Stimulated activated effector memory CD8-positive, alpha-beta T cell treated with anti-CD3 and anti-CD28 coated beads, Interleukin-12 subunit alpha, Interleukin-12 subunit beta, amount 100 ng/mL, for 72 hours (primary cell): ENCODE data around the gene CCDC187.
A peak's percentile ranks its signal among the peaks of the same experiment; 100 is the strongest.
"Not testable (repeated sequence)": the region's sequence is repeated elsewhere in the genome, so short reads cannot be mapped to it uniquely, and the experiment has no call there.

Experiments
- ATAC-seq: fragments of 150-1000 bp; cut with Tn5 transposase; 2 replicates; pipeline ENCODE4 v1.10.0; 2021
- DNase-seq, 2 donors: peaks; one replicate each; pipeline ENCODE4 v3.0.0; 2021 to 2022; ENCODE audit warnings: low spot score in 2 of 2
- H3K27ac Mint-ChIP-seq: one replicate; pipeline ENCODE4 v1.8.0; 2022; ENCODE audit warnings: mild to moderate bottlenecking, mixed read lengths
- H3K36me3 Mint-ChIP-seq: one replicate; pipeline ENCODE4 v1.8.0; 2022; ENCODE audit warnings: mild to moderate bottlenecking, mixed read lengths
- H3K4me1 Mint-ChIP-seq: one replicate; pipeline ENCODE4 v1.8.0; 2022; ENCODE audit warnings: mixed read lengths
- H3K4me3 Mint-ChIP-seq: one replicate; pipeline ENCODE4 v1.8.0; 2022; ENCODE audit warnings: mild to moderate bottlenecking, mixed read lengths
- H3K9me3 Mint-ChIP-seq: one replicate; pipeline ENCODE4 v1.8.0; 2022; ENCODE audit warnings: mixed read lengths

CCDC187 gene

GRCh38 chr9:136303825-136304416, at the start of gene CCDC187:
Gene CCDC187, minus strand, starts transcription at chr9:136304094. Its CDS starts 264 bp downstream, at chr9:136303830.
- Mint-ChIP-seq H3K27ac (no peak within 1 kb of the TSS), H3K36me3 (no peaks in the 10 kb centered on the region), H3K4me3 (no peak within 1 kb of the TSS), H3K4me1 (no peaks in the 10 kb centered on the region), H3K9me3 (no peaks in the 10 kb centered on the region)
- DNase-seq (no peak), ATAC-seq (no peak)

GRCh38 chr9:136353088-136353487, 49.2 kb upstream of the CCDC187 start:
- H3K4me3 Mint-ChIP-seq, result no peak overlapping the region
- H3K27ac Mint-ChIP-seq, result peak overlapping the region; percentile 50
- H3K4me1 Mint-ChIP-seq, result no peaks in the 10 kb centered on the region
- DNase-seq (no peak), ATAC-seq (no peak)
- peaks cover 6% of the 10 kb centered on the region for H3K36me3 Mint-ChIP-seq
- H3K9me3 Mint-ChIP-seq, result no peaks in the 10 kb centered on the region

- ATAC-seq (no peak), DNase-seq (no peak)
- H3K4me1 Mint-ChIP-seq, result no peaks in the 10 kb centered on the region
- H3K4me3 Mint-ChIP-seq, result no peak overlapping the region
- H3K27ac Mint-ChIP-seq, result peak overlapping the region; percentile 50
- peaks cover 6% of the 10 kb centered on the region for H3K36me3 Mint-ChIP-seq
- no peaks in the 10 kb centered on the region for H3K9me3 Mint-ChIP-seq
These were observed 48.8 kb upstream of the CCDC187 start for GRCh38 chr9:136352682-136353081.

- not testable (repeated sequence) for ATAC-seq, H3K9me3 Mint-ChIP-seq, H3K4me3 Mint-ChIP-seq, H3K4me1 Mint-ChIP-seq, DNase-seq, H3K27ac Mint-ChIP-seq, H3K36me3 Mint-ChIP-seq
These were observed 48.0 kb upstream of the CCDC187 start for GRCh38 chr9:136351868-136352267.

- no peak overlapping the region for H3K4me3 Mint-ChIP-seq
These were observed 47.4 kb upstream of the CCDC187 start for GRCh38 chr9:136351252-136351800.

GRCh38 chr9:136349546-136349945, 45.7 kb upstream of the CCDC187 start:
- ATAC-seq (no peak), DNase-seq (no peak)
- peaks cover 8% of the 10 kb centered on the region for H3K36me3 Mint-ChIP-seq
- H3K4me1 Mint-ChIP-seq, result no peaks in the 10 kb centered on the region
- H3K27ac Mint-ChIP-seq, result no peak overlapping the region
- H3K4me3 Mint-ChIP-seq, result no peak overlapping the region
- H3K9me3 Mint-ChIP-seq, result no peaks in the 10 kb centered on the region

More at GRCh38 chr9:136351252-136351800, 47.4 kb upstream of the CCDC187 start:
- ATAC-seq (no peak), DNase-seq (no peak)
- Mint-ChIP-seq H3K27ac (no peak overlapping the region), H3K36me3 (peaks cover 11% of the 10 kb centered on the region), H3K9me3 (no peaks in the 10 kb centered on the region), H3K4me1 (no peaks in the 10 kb centered on the region)

- no peak for ATAC-seq
- H3K4me3 Mint-ChIP-seq, result no peak overlapping the region
These were observed 44.8 kb upstream of the CCDC187 start for GRCh38 chr9:136348691-136349090.

GRCh38 chr9:136347472-136348256, 43.8 kb upstream of the CCDC187 start:
- DNase-seq, result no peak
- no peaks in the 10 kb centered on the region for H3K9me3 Mint-ChIP-seq

More at GRCh38 chr9:136348691-136349090, 44.8 kb upstream of the CCDC187 start:
- Mint-ChIP-seq H3K4me1 (no peaks in the 10 kb centered on the region), H3K27ac (peak overlapping the region; percentile 54), H3K9me3 (no peaks in the 10 kb centered on the region), H3K36me3 (peaks cover 6% of the 10 kb centered on the region)
- DNase-seq, result no peak

GRCh38 chr9:136346927-136347465, 43.1 kb upstream of the CCDC187 start:
- no peak overlapping the region for H3K4me3 Mint-ChIP-seq
- H3K4me1 Mint-ChIP-seq, result no peaks in the 10 kb centered on the region
- peaks cover 6% of the 10 kb centered on the region for H3K36me3 Mint-ChIP-seq
- no peak for ATAC-seq
- no peak overlapping the region for H3K27ac Mint-ChIP-seq
- DNase-seq, result no peak
- H3K9me3 Mint-ChIP-seq, result no peaks in the 10 kb centered on the region

More at GRCh38 chr9:136347472-136348256, 43.8 kb upstream of the CCDC187 start:
- Mint-ChIP-seq H3K36me3 (peaks cover 6% of the 10 kb centered on the region), H3K4me1 (no peaks in the 10 kb centered on the region), H3K4me3 (no peak overlapping the region), H3K27ac (no peak overlapping the region)
- ATAC-seq, result no peak

GRCh38 chr9:136346157-136346481, 42.2 kb upstream of the CCDC187 start:
- DNase-seq (no peak), ATAC-seq (no peak)
- Mint-ChIP-seq H3K9me3 (no peaks in the 10 kb centered on the region), H3K4me3 (no peak overlapping the region), H3K4me1 (no peaks in the 10 kb centered on the region), H3K36me3 (peaks cover 6% of the 10 kb centered on the region), H3K27ac (no peak overlapping the region)

GRCh38 chr9:136345281-136346156, 41.6 kb upstream of the CCDC187 start:
- H3K4me3 Mint-ChIP-seq, result no peak overlapping the region
- H3K27ac Mint-ChIP-seq, result no peak overlapping the region
- no peaks in the 10 kb centered on the region for H3K9me3 Mint-ChIP-seq
- no peaks in the 10 kb centered on the region for H3K4me1 Mint-ChIP-seq
- no peak for ATAC-seq
- DNase-seq, result no peak
- peaks cover 6% of the 10 kb centered on the region for H3K36me3 Mint-ChIP-seq

GRCh38 chr9:136344544-136345280, 40.8 kb upstream of the CCDC187 start:
- Mint-ChIP-seq H3K36me3 (peaks cover 6% of the 10 kb centered on the region), H3K4me1 (no peaks in the 10 kb centered on the region), H3K4me3 (no peak overlapping the region), H3K27ac (no peak overlapping the region), H3K9me3 (no peaks in the 10 kb centered on the region)
- ATAC-seq, result no peak
- no peak for DNase-seq

GRCh38 chr9:136343884-136344269, 40.0 kb upstream of the CCDC187 start:
- Mint-ChIP-seq H3K36me3 (peaks cover 6% of the 10 kb centered on the region), H3K4me3 (no peak overlapping the region)
- DNase-seq, result no peak

GRCh38 chr9:136343121-136343883, 39.4 kb upstream of the CCDC187 start:
- ATAC-seq (no peak), DNase-seq (no peak)
- Mint-ChIP-seq H3K27ac (no peak overlapping the region), H3K9me3 (no peaks in the 10 kb centered on the region), H3K4me3 (no peak overlapping the region), H3K4me1 (no peaks in the 10 kb centered on the region), H3K36me3 (peaks cover 6% of the 10 kb centered on the region)

More at GRCh38 chr9:136343884-136344269, 40.0 kb upstream of the CCDC187 start:
- H3K4me1 Mint-ChIP-seq, result no peaks in the 10 kb centered on the region
- no peak overlapping the region for H3K27ac Mint-ChIP-seq
- no peaks in the 10 kb centered on the region for H3K9me3 Mint-ChIP-seq
- no peak for ATAC-seq
